COLO668 (cell line): Measurements from ENCODE around the gene RAPGEF6.

ENCODE experiments used
- DNase-seq: peaks from one replicate; lab custom pipeline; 2025; ENCODE audit not compliant: unreplicated experiment; lab: John Stamatoyannopoulos, UW

RAPGEF6 gene

GRCh38 chr5:131542723-131543122 is 92.3 kb downstream of the RAPGEF6 start:
- no peak for DNase-seq

GRCh38 chr5:131541762-131542161 is 93.3 kb downstream of the RAPGEF6 start:
- no peak for DNase-seq

GRCh38 chr5:131541071-131541470 is 94.0 kb downstream of the RAPGEF6 start:
- no peak for DNase-seq

GRCh38 chr5:131539251-131539650 is 95.8 kb downstream of the RAPGEF6 start:
- no peak for DNase-seq

GRCh38 chr5:131538177-131538593 is 96.8 kb downstream of the RAPGEF6 start:
- no peak for DNase-seq

GRCh38 chr5:131536850-131537448 is 98.1 kb downstream of the RAPGEF6 start:
- no peak for DNase-seq

GRCh38 chr5:131536211-131536826 is 98.7 kb downstream of the RAPGEF6 start:
- peak; percentile 8 for DNase-seq

- no peak for DNase-seq
Measured at GRCh38 chr5:131534974-131535373, 100.1 kb downstream of the RAPGEF6 start.

- no peak for DNase-seq
Measured at GRCh38 chr5:131533836-131534235, 101.2 kb downstream of the RAPGEF6 start.

GRCh38 chr5:131532031-131532640 is 102.9 kb downstream of the RAPGEF6 start:
- no peak for DNase-seq

- DNase-seq, result no peak
Measured at GRCh38 chr5:131530706-131531331, 104.2 kb downstream of the RAPGEF6 start.

GRCh38 chr5:131528682-131529081 is 106.3 kb downstream of the RAPGEF6 start:
- no peak for DNase-seq

- no peak for DNase-seq
Measured at GRCh38 chr5:131525805-131526204, 109.2 kb downstream of the RAPGEF6 start.

GRCh38 chr5:131524431-131524830 is 110.6 kb downstream of the RAPGEF6 start:
- no peak for DNase-seq

- no peak for DNase-seq
Measured at GRCh38 chr5:131523500-131524185, 111.4 kb downstream of the RAPGEF6 start.

- DNase-seq, result no peak
Measured at GRCh38 chr5:131521252-131521651, 113.8 kb downstream of the RAPGEF6 start.

GRCh38 chr5:131515348-131515747 is 119.7 kb downstream of the RAPGEF6 start:
- DNase-seq, result no peak

- DNase-seq, result no peak
Measured at GRCh38 chr5:131514316-131515283, 120.4 kb downstream of the RAPGEF6 start.

GRCh38 chr5:131513780-131514179 is 121.2 kb downstream of the RAPGEF6 start:
- DNase-seq, result no peak

- no peak for DNase-seq
Measured at GRCh38 chr5:131511934-131512333, 123.1 kb downstream of the RAPGEF6 start.
